Right lobe of liver (tissue), 6 donors: ENCODE results near the gene VSIG2. TPM values are rescaled to one million over a fixed set of nuclear protein-coding genes. Genes with fewer than 3 reads are reported as not detected.

Experiments used
- ATAC-seq, 4 donors: fragments of 200-7000 bp; cut with Tn5 transposase; one replicate each; pipeline ENCODE4 v1.9.1; 2020; ENCODE audit warnings: mild to moderate bottlenecking in 4 of 4, moderate library complexity in 4 of 4
- DNase-seq, 3 donors: peaks; one replicate each; pipeline ENCODE4 v3.0.0-alpha.2; 2020
- H3K27ac ChIP-seq, 3 donors: fragments of 200-600 bp; one replicate each; pipeline ENCODE4 v1.8.0; 2022
- H3K27me3 ChIP-seq, 2 donors: fragments of 200-600 bp; one replicate each; pipeline ENCODE4 v1.8.0; 2022
- H3K36me3 ChIP-seq, 4 donors: fragments of 200-600 bp; sonication (generic) in 1 of 4; one replicate each; pipeline versions ENCODE4 v1.5.1 to v1.8.0; 2017 to 2022; ENCODE audit warnings: control low read depth in 1 of 4
- H3K4me1 ChIP-seq, 4 donors: fragments of 200-600 bp; sonication (generic) in 1 of 4; one replicate each; pipeline versions ENCODE4 v1.5.1 to v1.8.0; 2017 to 2022; ENCODE audit warnings: control low read depth in 1 of 4
- H3K4me3 ChIP-seq, 3 donors: fragments of 200-600 bp; one replicate each; pipeline ENCODE4 v1.8.0; 2022
- H3K9me3 ChIP-seq, 4 donors: fragments of 200-600 bp; sonication (generic) in 1 of 4; one replicate each; pipeline versions ENCODE4 v1.5.1 to v1.8.0; 2017 to 2022; ENCODE audit warnings: control low read depth in 1 of 4
- POLR2A ChIP-seq: fragments of 450-650 bp; IDR thresholded peaks from one replicate; pipeline ENCODE4 v1.6.1; 2017; ENCODE audit warnings: antibody characterized with exemption, mild to moderate bottlenecking
- WGBS: methylation state at CpG from one replicate; pipeline ENCODE4 v1.1.6; 2018; ENCODE audit warnings: low coverage, low lambda C conversion rate; ENCODE audit not compliant: insufficient coverage; ENCODE audit errors: missing lambda C conversion rate; 5-methylcytosine and 5-hydroxymethylcytosine counted together
- intact Hi-C, 2 donors: fragments of 100-400 bp; cut with DNase I; formaldehyde crosslinking; loops; one replicate each; pipeline versions ENCODE4 v1.11.2 to v1.14.1; 2022
- total RNA-seq, 6 experiments: library from RNA; depleted of rRNA in 2 of 6; stranded (reverse); fragments of >200 nt in 2 of 6; fragmentation: NEBNext Ultra II Directional in 3 of 6; extraction: Animal tissue kit (Norgen Biotek cat#: 25700) in 3 of 6; gene quantifications; one replicate each; pipeline versions ENCODE4 v1.1.0 to v1.2.4, GENCODE V29; 2016 to 2023
- TF ChIP-seq, protein P1 (sequence below), 4 donors: fragments of 200-600 bp in 3 of 4; fragments of 450-650 bp in 1 of 4; IDR thresholded peaks; one replicate each; pipeline versions ENCODE4 v1.5.1 to v1.8.0; 2016 to 2022; ENCODE audit warnings: antibody characterized with exemption in 4 of 4, mild to moderate bottlenecking in 2 of 4
- donor health status: DM: no; HTN: yes; CAD: no.
- donor health status: DM: no; HTN: no; CAD: no.
- donor health status: DM: no; HTN: no; CAD: no.
- donor health status: DM: no; HTN: yes; CAD: no.
- donor health status: DM: no; HTN: yes; CAD: no.

Gene VSIG2
- total RNA-seq, 6 experiments from 2014 or later: 0.68 to 1.4 (median 0.83) TPM; not detected in 1

DNA sequence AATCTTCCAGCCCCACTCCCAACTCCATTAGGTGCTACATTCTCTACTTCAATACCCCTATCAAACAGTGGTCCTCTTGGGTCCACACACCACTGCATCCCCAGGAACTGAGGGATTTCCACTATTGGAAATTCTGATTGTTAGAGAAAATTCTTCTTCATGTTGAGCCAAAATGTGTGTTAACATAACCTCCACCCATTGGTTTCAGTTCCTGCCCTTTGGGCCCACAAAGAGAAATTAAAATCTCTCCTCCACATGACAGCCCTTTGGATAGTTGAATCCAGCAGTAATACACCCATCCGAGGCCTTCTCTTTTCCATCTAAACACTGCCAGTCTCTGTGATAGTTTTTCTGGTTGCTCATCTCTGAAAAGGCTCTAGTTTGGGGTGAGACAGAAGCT, 2.1 kb downstream of the VSIG2 start:
- no peak for ATAC-seq
- Histone ChIP-seq H3K4me1 (peaks cover 0 to 17% (median 0%) of the 10 kb centered on the region in 4 donors), H3K9me3 (no peaks in the 10 kb centered on the region), H3K4me3 (no peak overlapping the region), H3K27me3 (peaks cover 0 to 7% of the 10 kb centered on the region in 2 donors), H3K27ac (no peak overlapping the region), H3K36me3 (no peaks in the 10 kb centered on the region)
- TF ChIP-seq POLR2A: no peak
- WGBS: 82% methylated on average over 1 of the region's 1 CpG
- intact Hi-C loops: no loop called here
- no peak for DNase-seq

- intact Hi-C loops: no loop called here
- TF ChIP-seq POLR2A: no peak
- TF ChIP-seq, protein P1, sequence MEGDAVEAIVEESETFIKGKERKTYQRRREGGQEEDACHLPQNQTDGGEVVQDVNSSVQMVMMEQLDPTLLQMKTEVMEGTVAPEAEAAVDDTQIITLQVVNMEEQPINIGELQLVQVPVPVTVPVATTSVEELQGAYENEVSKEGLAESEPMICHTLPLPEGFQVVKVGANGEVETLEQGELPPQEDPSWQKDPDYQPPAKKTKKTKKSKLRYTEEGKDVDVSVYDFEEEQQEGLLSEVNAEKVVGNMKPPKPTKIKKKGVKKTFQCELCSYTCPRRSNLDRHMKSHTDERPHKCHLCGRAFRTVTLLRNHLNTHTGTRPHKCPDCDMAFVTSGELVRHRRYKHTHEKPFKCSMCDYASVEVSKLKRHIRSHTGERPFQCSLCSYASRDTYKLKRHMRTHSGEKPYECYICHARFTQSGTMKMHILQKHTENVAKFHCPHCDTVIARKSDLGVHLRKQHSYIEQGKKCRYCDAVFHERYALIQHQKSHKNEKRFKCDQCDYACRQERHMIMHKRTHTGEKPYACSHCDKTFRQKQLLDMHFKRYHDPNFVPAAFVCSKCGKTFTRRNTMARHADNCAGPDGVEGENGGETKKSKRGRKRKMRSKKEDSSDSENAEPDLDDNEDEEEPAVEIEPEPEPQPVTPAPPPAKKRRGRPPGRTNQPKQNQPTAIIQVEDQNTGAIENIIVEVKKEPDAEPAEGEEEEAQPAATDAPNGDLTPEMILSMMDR (IDR thresholded peaks at IDR 0.05): no peak
- Histone ChIP-seq H3K27ac (no peak overlapping the region), H3K9me3 (no peaks in the 10 kb centered on the region), H3K4me3 (no peak overlapping the region), H3K36me3 (no peaks in the 10 kb centered on the region), H3K4me1 (peaks cover 0 to 17% (median 0%) of the 10 kb centered on the region in 4 donors), H3K27me3 (peaks cover 0 to 9% of the 10 kb centered on the region in 2 donors)
- ATAC-seq (no peak), DNase-seq (no peak)
- WGBS: 15% methylated on average over 4 of the region's 12 CpGs
Measured at GRCh38 chr11:124748481-124749343, 3.3 kb downstream of the VSIG2 start.

DNA sequence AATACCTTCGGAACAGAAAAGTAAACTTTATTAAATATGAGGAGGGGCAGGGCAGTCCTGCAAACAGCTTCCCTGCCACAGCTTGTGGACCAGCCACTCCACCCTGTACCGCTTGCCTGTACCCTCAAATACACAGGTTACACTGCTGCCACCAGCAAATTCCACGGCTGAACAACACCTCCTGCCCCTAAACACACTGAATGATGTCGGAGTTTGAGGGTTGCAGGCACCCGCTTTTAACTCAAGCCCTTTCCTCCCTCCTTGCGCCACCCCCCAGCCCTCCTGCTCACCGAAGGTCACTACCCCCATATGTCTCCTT, 4.0 kb downstream of the VSIG2 start:
- no peak for TF ChIP-seq POLR2A
- TF ChIP-seq, protein P1 (IDR thresholded peaks at IDR 0.05): no peak
- 54% methylated on average over 7 of the region's 7 CpGs for WGBS
- no peak for ATAC-seq
- Histone ChIP-seq H3K27ac (no peak overlapping the region), H3K9me3 (no peaks in the 10 kb centered on the region), H3K4me1 (peaks cover 0 to 17% (median 0%) of the 10 kb centered on the region in 4 donors), H3K36me3 (no peaks in the 10 kb centered on the region), H3K4me3 (no peak overlapping the region), H3K27me3 (peaks cover 0 to 9% of the 10 kb centered on the region in 2 donors)
- intact Hi-C loops: no loop called here
- DNase-seq: no peak

DNA sequence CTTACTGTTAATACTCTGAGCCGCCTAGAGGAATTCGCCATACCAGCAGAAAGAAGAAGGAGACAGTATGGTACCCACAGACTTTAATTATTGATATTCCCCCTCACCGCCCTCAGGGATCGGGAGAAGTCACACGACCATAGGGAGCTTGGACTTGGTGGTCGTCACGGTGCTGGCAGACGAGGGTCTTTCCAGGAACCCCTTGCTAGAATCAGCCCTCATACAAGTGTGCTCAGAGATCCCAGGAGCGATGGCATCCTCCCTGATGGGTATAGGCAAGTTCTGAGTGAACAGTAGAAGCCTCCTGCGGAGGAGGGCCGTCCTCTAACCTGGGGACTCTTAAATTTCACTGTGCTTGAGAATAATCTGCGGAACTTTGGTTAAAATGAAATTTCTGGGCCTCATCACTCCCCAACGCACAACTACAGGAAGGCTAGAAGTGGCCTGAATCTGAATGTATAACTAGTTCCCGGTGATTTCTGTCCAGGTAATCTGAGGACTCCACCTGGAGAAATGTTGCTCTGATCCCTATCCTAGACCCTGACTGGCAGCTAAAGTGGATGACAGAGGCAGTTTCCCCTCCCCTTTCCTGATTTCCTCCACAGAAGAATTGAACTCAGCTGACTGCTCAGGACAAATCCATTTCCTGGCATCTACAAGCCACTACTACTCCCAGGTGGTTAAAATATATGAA, 4.5 kb downstream of the VSIG2 start:
- DNase-seq (no peak), ATAC-seq (no peak)
- Histone ChIP-seq H3K36me3 (no peaks in the 10 kb centered on the region), H3K27ac (peak overlapping the region in 1 of 3 donors; percentile 15), H3K27me3 (peaks cover 0 to 9% of the 10 kb centered on the region in 2 donors), H3K4me3 (no peak overlapping the region), H3K4me1 (peaks cover 0 to 17% (median 0%) of the 10 kb centered on the region in 4 donors), H3K9me3 (no peaks in the 10 kb centered on the region)
- 50% methylated on average over 12 of the region's 14 CpGs for WGBS
- intact Hi-C loops: no loop called here
- no peak for TF ChIP-seq POLR2A
- TF ChIP-seq, protein P1 (IDR thresholded peaks at IDR 0.05): no peak
